Measurements from ENCODE around the gene DOCK8. TPM values are rescaled to one million over a fixed set of nuclear protein-coding genes. Genes with fewer than 3 reads are reported as not detected.

The DOCK8 gene
- total RNA-seq, 6 experiments from 2014 or later, result 0.05 to 0.34 (median 0.20) TPM

GRCh38 chr9:373759-374206 is 159.1 kb downstream of the DOCK8 start:
- H3K27ac Mint-ChIP-seq, result no peak overlapping the region
- no peak for DNase-seq
- no peaks in the 10 kb centered on the region for H3K9me3 Mint-ChIP-seq
- no peaks in the 10 kb centered on the region for H3K36me3 Mint-ChIP-seq (ENCODE audit: low read depth)
- peaks cover 4% of the 10 kb centered on the region for H3K27me3 Mint-ChIP-seq (ENCODE audit: insufficient read depth)
- H3K4me1 Mint-ChIP-seq (ENCODE audit: low read depth), result no peaks in the 10 kb centered on the region
- TF ChIP-seq CTCF (IDR thresholded peaks at IDR 0.05), result no peak
- H3K4me3 Mint-ChIP-seq, result no peak overlapping the region

- peaks cover 4% of the 10 kb centered on the region for H3K27me3 Mint-ChIP-seq (ENCODE audit: insufficient read depth)
- no peaks in the 10 kb centered on the region for H3K9me3 Mint-ChIP-seq
- no peaks in the 10 kb centered on the region for H3K4me1 Mint-ChIP-seq (ENCODE audit: low read depth)
- H3K36me3 Mint-ChIP-seq (ENCODE audit: low read depth), result no peaks in the 10 kb centered on the region
- no peak overlapping the region for H3K4me3 Mint-ChIP-seq
- TF ChIP-seq CTCF (IDR thresholded peaks at IDR 0.05), result no peak
- no peak overlapping the region for H3K27ac Mint-ChIP-seq
- DNase-seq, result no peak
Observed at GRCh38 chr9:374736-375135, 160.1 kb downstream of the DOCK8 start.

GRCh38 chr9:376115-376514 is 161.4 kb downstream of the DOCK8 start:
- H3K27me3 Mint-ChIP-seq (ENCODE audit: insufficient read depth), result peaks cover 4% of the 10 kb centered on the region
- H3K27ac Mint-ChIP-seq, result no peak overlapping the region
- no peaks in the 10 kb centered on the region for H3K4me1 Mint-ChIP-seq (ENCODE audit: low read depth)

GRCh38 chr9:378263-378662 is 163.6 kb downstream of the DOCK8 start:
- H3K4me3 Mint-ChIP-seq, result no peak overlapping the region
- no peak overlapping the region for H3K27ac Mint-ChIP-seq
- H3K36me3 Mint-ChIP-seq (ENCODE audit: low read depth), result no peaks in the 10 kb centered on the region
- peaks cover 3% of the 10 kb centered on the region for H3K27me3 Mint-ChIP-seq (ENCODE audit: insufficient read depth)
- no peak for DNase-seq
- no peaks in the 10 kb centered on the region for H3K9me3 Mint-ChIP-seq
- no peak for TF ChIP-seq CTCF (IDR thresholded peaks at IDR 0.05)
- H3K4me1 Mint-ChIP-seq (ENCODE audit: low read depth), result no peaks in the 10 kb centered on the region

More at GRCh38 chr9:376115-376514, 161.4 kb downstream of the DOCK8 start:
- Mint-ChIP-seq H3K9me3 (no peaks in the 10 kb centered on the region), H3K4me3 (no peak overlapping the region), H3K36me3 (ENCODE audit: low read depth) (no peaks in the 10 kb centered on the region)
- no peak for TF ChIP-seq CTCF (IDR thresholded peaks at IDR 0.05)
- no peak for DNase-seq

- H3K27me3 Mint-ChIP-seq (ENCODE audit: insufficient read depth), result no peaks in the 10 kb centered on the region; the same call in 1 of the 2 replicates
- no peak for TF ChIP-seq CTCF (IDR thresholded peaks at IDR 0.05)
- no peak for DNase-seq
- no peaks in the 10 kb centered on the region for H3K9me3 Mint-ChIP-seq
- H3K27ac Mint-ChIP-seq, result no peak overlapping the region
- no peaks in the 10 kb centered on the region for H3K36me3 Mint-ChIP-seq (ENCODE audit: low read depth)
- no peak overlapping the region for H3K4me3 Mint-ChIP-seq
- H3K4me1 Mint-ChIP-seq (ENCODE audit: low read depth), result no peaks in the 10 kb centered on the region
Observed at GRCh38 chr9:382383-382782, 167.7 kb downstream of the DOCK8 start.

Data from HFFc6 (cell line).